Activated CD4-positive, CD25-positive, alpha-beta regulatory T cell treated with anti-CD3 and anti-CD28 coated beads, Interleukin-2, amount 50 U/mL, for 72 hours (primary cell): Measurements from ENCODE around the gene PMEPA1.
A peak's percentile ranks its signal among the peaks of the same experiment; 100 is the strongest.

Experiments
- DNase-seq: peaks from one replicate; pipeline ENCODE4 v3.0.0; 2021

The PMEPA1 gene

GRCh38 chr20:57735831-57736737, 26.3 kb upstream of the PMEPA1 start:
- no peak for DNase-seq

- DNase-seq, result no peak
Observed at GRCh38 chr20:57734754-57735153, 24.9 kb upstream of the PMEPA1 start.

- DNase-seq, result no peak
Observed at GRCh38 chr20:57732226-57732625, 22.4 kb upstream of the PMEPA1 start.

- DNase-seq, result no peak
Observed at GRCh38 chr20:57728762-57729161, 18.9 kb upstream of the PMEPA1 start.

GRCh38 chr20:57727863-57728262, 18.0 kb upstream of the PMEPA1 start:
- DNase-seq, result no peak

GRCh38 chr20:57725636-57726035, 15.8 kb upstream of the PMEPA1 start:
- no peak for DNase-seq

- DNase-seq, result no peak
Observed at GRCh38 chr20:57724610-57725405, 15.0 kb upstream of the PMEPA1 start.

GRCh38 chr20:57723816-57724215, 14.0 kb upstream of the PMEPA1 start:
- DNase-seq, result no peak

GRCh38 chr20:57719951-57720350, 10.1 kb upstream of the PMEPA1 start:
- DNase-seq, result no peak

GRCh38 chr20:57718490-57719009, 8.7 kb upstream of the PMEPA1 start:
- peak; percentile 85 for DNase-seq

GRCh38 chr20:57717797-57718196, 8.0 kb upstream of the PMEPA1 start:
- no peak for DNase-seq

GRCh38 chr20:57716901-57717300, 7.1 kb upstream of the PMEPA1 start:
- DNase-seq, result no peak

GRCh38 chr20:57716202-57716601, 6.4 kb upstream of the PMEPA1 start:
- no peak for DNase-seq

GRCh38 chr20:57715268-57715904, 5.6 kb upstream of the PMEPA1 start:
- DNase-seq, result no peak

GRCh38 chr20:57714409-57715267, 4.8 kb upstream of the PMEPA1 start:
- no peak for DNase-seq

GRCh38 chr20:57713951-57714350, 4.1 kb upstream of the PMEPA1 start:
- DNase-seq, result no peak

- DNase-seq, result no peak
Observed at GRCh38 chr20:57713505-57713903, 3.7 kb upstream of the PMEPA1 start.

GRCh38 chr20:57712851-57713504, 3.2 kb upstream of the PMEPA1 start:
- DNase-seq, result no peak

- DNase-seq, result no peak
Observed at GRCh38 chr20:57712341-57712740, 2.5 kb upstream of the PMEPA1 start.

GRCh38 chr20:57711826-57712225, 2.0 kb upstream of the PMEPA1 start:
- DNase-seq, result no peak

GRCh38 chr20:57711311-57711712, 1.5 kb upstream of the PMEPA1 start:
- no peak for DNase-seq

- DNase-seq, result no peak
Observed at GRCh38 chr20:57710841-57711240, 1.0 kb upstream of the PMEPA1 start.
